Cardiac muscle cell (in vitro differentiated cells and primary cell): ENCODE results near the gene AKAP9. TPM values are rescaled to one million over a fixed set of nuclear protein-coding genes. Genes with fewer than 3 reads are reported as not detected.
"Not testable (repeated sequence)": the region's sequence is repeated elsewhere in the genome, so short reads cannot be mapped to it uniquely, and the experiment has no call there.

ENCODE experiments used
- DNase-seq, 2 donors: peaks; one replicate each; pipeline versions ENCODE4 v3.0.0 to v3.0.0-alpha.2; 2010 to 2017; ENCODE audit warnings: low read depth in 1 of 2, low spot score in 1 of 2
- H3K27ac ChIP-seq: fragments of 200-600 bp; sonication (generic); 2 replicates; pipeline ENCODE4 v1.5.1; 2016
- H3K27me3 ChIP-seq: fragments of 200-600 bp; sonication (generic); 2 replicates; pipeline ENCODE4 v1.6.0; 2016; ENCODE audit warnings: control low read depth
- H3K36me3 ChIP-seq: fragments of 200-600 bp; sonication (generic); 2 replicates; pipeline ENCODE4 v1.5.1; 2016; ENCODE audit warnings: control low read depth
- H3K4me1 ChIP-seq: fragments of 200-600 bp; sonication (generic); 2 replicates; pipeline ENCODE4 v1.8.1; 2017; ENCODE audit warnings: low read depth, mild to moderate bottlenecking, mixed run types
- H3K4me3 ChIP-seq: fragments of 200-600 bp; sonication (generic); 2 replicates; pipeline ENCODE4 v1.5.1; 2016; ENCODE audit warnings: mild to moderate bottlenecking
- H3K9me3 ChIP-seq: fragments of 200-600 bp; sonication (generic); 2 replicates; pipeline ENCODE4 v1.5.1; 2017; ENCODE audit warnings: low read depth, mild to moderate bottlenecking, control low read depth
- polyA plus RNA-seq: library from polyadenylated mRNA; unstranded; fragments of >200 nt; fragmentation: Nextera tagmentation; extraction: Ambion mirVana; gene quantifications from 2 replicates; pipeline ENCODE4 v1.2.1, GENCODE V29; 2016
- total RNA-seq: library from RNA; depleted of rRNA; stranded (reverse); fragments of >200 nt; gene quantifications from 2 replicates; pipeline ENCODE4 v1.2.3, GENCODE V29; 2016
- TF ChIP-seq, protein P1 (sequence below): IDR thresholded peaks from 2 replicates; pipeline ENCODE4 v1.5.1; 2012; ENCODE audit warnings: low read depth, mild to moderate bottlenecking, low read length

The AKAP9 gene
- total and polyA plus RNA-seq, 2 experiments from 2014 or later = 41.4 to 57.1 TPM

DNA sequence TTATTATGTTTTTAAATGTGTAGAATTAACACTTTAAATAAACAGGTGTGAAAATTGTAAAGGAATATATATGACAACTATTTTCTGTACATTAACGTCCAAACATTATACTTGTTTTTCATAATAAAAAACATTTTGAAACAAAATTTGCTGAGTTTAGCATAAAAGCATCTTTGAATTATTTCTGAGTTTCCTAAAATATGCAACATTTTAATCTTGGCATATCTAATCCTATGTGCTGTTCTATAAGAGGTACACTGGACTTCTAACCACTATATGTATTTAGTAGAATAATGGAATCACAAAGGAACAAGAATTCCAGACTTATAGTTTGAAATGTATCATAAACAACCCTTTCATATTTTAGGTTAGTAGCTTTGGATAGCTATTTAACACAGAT lies 16.6 kb downstream of the AKAP9 start:
- Histone ChIP-seq H3K27me3 (no peaks in the 10 kb centered on the region), H3K36me3 (no peaks in the 10 kb centered on the region), H3K4me1 (peaks cover 12% of the 10 kb centered on the region), H3K27ac (peak overlapping the region; percentile 43), H3K4me3 (no peak overlapping the region), H3K9me3 (no peaks in the 10 kb centered on the region)
- TF ChIP-seq, protein P1, sequence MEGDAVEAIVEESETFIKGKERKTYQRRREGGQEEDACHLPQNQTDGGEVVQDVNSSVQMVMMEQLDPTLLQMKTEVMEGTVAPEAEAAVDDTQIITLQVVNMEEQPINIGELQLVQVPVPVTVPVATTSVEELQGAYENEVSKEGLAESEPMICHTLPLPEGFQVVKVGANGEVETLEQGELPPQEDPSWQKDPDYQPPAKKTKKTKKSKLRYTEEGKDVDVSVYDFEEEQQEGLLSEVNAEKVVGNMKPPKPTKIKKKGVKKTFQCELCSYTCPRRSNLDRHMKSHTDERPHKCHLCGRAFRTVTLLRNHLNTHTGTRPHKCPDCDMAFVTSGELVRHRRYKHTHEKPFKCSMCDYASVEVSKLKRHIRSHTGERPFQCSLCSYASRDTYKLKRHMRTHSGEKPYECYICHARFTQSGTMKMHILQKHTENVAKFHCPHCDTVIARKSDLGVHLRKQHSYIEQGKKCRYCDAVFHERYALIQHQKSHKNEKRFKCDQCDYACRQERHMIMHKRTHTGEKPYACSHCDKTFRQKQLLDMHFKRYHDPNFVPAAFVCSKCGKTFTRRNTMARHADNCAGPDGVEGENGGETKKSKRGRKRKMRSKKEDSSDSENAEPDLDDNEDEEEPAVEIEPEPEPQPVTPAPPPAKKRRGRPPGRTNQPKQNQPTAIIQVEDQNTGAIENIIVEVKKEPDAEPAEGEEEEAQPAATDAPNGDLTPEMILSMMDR = no peak
- DNase-seq = no peak

DNA sequence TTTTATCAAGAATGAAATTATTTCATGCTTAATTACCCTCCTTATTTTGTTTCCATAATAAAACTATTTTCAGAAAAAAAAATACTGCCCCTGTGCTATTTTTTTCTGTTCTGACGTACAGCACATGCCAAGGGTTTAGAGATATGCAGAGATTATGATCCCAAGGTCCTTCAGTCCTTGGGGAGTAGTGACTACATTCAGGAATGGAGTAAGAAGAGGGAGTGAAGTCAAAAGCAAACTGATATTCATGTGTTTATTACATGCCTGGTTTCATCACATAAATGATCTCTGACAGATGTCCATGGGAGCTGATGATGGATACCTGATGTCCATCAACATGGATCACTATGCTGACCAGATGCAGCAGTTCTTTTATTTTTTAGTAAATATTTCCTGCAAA lies 17.2 kb downstream of the AKAP9 start:
- TF ChIP-seq, protein P1 = no peak
- Histone ChIP-seq H3K36me3 (no peaks in the 10 kb centered on the region), H3K4me1 (peaks cover 12% of the 10 kb centered on the region), H3K4me3 (no peak overlapping the region), H3K9me3 (no peaks in the 10 kb centered on the region), H3K27ac (peak overlapping the region; percentile 43), H3K27me3 (no peaks in the 10 kb centered on the region)
- DNase-seq = peak; percentile 11 to 19

DNA sequence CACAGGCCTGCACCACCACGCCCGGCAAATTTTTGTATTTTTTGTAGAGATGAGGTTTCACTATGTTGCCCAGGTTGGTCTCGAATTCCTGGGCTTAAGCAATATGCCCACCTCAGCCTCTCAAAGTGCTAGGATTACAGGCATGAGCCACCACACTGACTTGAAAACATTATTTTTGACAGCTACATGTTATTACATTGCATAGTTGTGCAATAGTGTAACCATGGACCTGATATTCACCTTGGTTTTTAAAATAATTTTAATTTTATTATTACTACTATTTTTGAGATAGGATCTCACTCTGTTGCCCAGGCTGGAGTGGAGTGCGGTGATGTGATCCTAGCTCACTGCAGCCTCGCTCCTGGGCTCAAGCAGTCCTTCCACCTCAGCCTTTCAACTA lies 18.4 kb downstream of the AKAP9 start:
- peaks cover 12% of the 10 kb centered on the region for H3K4me1 ChIP-seq
- H3K4me3 ChIP-seq = no peak overlapping the region
- TF ChIP-seq, protein P1 = no peak
- H3K36me3 ChIP-seq = no peaks in the 10 kb centered on the region
- no peaks in the 10 kb centered on the region for H3K9me3 ChIP-seq
- DNase-seq = no peak
- no peaks in the 10 kb centered on the region for H3K27me3 ChIP-seq
- H3K27ac ChIP-seq = no peak overlapping the region

DNA sequence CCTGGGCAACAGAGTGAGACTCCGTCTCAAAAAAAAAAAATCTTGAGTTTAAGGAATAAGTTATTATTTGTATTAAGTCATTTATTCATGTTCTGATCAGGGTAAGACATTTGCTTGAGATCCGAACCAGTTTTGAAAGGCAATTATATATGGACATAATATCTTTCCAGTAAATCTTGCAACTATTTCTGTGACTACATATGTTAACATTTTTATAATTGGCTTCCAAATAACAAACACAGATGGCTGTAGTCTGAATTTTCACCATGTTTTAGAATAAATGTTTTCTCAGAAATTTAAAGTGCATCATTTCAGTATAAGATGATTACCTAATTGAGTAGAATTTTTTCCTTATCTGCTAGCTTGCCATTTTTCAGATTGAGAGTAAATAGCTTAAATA lies 21.2 kb downstream of the AKAP9 start:
- no peak for DNase-seq
- no peak overlapping the region for H3K27ac ChIP-seq
- peaks cover 12% of the 10 kb centered on the region for H3K4me1 ChIP-seq
- no peak overlapping the region for H3K4me3 ChIP-seq
- no peaks in the 10 kb centered on the region for H3K27me3 ChIP-seq
- H3K9me3 ChIP-seq = no peaks in the 10 kb centered on the region
- TF ChIP-seq, protein P1 = no peak
- no peaks in the 10 kb centered on the region for H3K36me3 ChIP-seq

DNA sequence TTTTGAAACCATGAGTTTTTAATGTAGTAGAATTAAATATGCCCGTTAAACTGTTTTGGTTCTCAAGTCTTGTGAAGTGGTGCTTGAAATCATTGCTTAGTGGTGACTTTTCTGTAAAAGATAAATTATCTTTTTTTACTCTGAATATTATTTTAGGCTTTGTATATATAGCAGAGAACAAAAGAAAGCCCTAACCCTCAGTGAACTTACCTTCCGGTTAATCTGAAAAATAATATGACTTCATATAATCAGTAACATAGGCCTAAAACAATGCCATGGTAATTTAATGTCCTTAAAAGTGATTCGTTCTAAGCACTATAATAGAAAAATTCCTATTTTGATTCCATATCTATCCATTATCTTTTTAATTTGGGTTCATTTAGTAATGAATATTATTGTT lies 21.8 kb downstream of the AKAP9 start:
- H3K27me3 ChIP-seq = no peaks in the 10 kb centered on the region
- H3K36me3 ChIP-seq = no peaks in the 10 kb centered on the region
- TF ChIP-seq, protein P1 = no peak
- no peaks in the 10 kb centered on the region for H3K9me3 ChIP-seq
- no peak for DNase-seq
- peaks cover 8% of the 10 kb centered on the region for H3K4me1 ChIP-seq
- no peak overlapping the region for H3K4me3 ChIP-seq
- no peak overlapping the region for H3K27ac ChIP-seq

DNA sequence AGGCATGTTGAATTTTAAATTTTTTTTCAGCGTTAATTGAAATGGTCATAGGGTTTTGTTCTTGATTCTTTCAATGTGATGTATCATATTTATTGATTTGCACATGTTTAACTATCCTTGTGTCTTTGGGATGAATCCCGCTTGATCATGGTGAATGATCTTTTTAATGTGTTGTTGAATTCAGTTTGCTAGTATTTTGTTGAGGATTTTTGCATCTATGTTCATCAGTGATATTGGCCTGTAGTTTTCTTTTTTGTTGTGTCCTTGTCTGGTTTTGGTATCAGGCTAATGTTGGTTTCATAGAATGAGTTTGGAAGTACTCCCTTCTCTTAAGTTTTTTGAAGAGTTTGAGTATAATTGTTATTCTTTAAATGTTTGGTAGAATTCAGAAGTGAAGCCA lies 26.9 kb downstream of the AKAP9 start:
- H3K9me3 ChIP-seq, DNase-seq, H3K36me3 ChIP-seq, H3K4me3 ChIP-seq, H3K27ac ChIP-seq, H3K27me3 ChIP-seq, H3K4me1 ChIP-seq: not testable (repeated sequence)
